Stimulated activated naive CD8-positive, alpha-beta T cell treated with anti-CD3 and anti-CD28 coated beads, Interleukin-15, Interleukin-2, amounts not matched to agents 100 ng/mL and 50 ng/mL, for 24 hours (primary cell): ENCODE results near the gene CLPX.
"Not testable (repeated sequence)": the region's sequence is repeated elsewhere in the genome, so short reads cannot be mapped to it uniquely, and the experiment has no call there.

Experiments
- H3K27ac Mint-ChIP-seq: one replicate; pipeline ENCODE4 v1.8.0; 2021; ENCODE audit warnings: mild to moderate bottlenecking, mixed read lengths
- H3K27me3 Mint-ChIP-seq: one replicate; pipeline ENCODE4 v1.8.0; 2021; ENCODE audit warnings: mixed read lengths
- H3K36me3 Mint-ChIP-seq: one replicate; pipeline ENCODE4 v1.8.0; 2021; ENCODE audit warnings: low read depth, mixed read lengths
- H3K4me1 Mint-ChIP-seq: one replicate; pipeline ENCODE4 v1.8.0; 2021; ENCODE audit warnings: low read depth, mixed read lengths
- H3K4me3 Mint-ChIP-seq: one replicate; pipeline ENCODE4 v1.8.0; 2021; ENCODE audit warnings: mild to moderate bottlenecking, mixed read lengths
- H3K9me3 Mint-ChIP-seq: one replicate; pipeline ENCODE4 v1.8.0; 2021; ENCODE audit warnings: mixed read lengths

The CLPX gene

DNA sequence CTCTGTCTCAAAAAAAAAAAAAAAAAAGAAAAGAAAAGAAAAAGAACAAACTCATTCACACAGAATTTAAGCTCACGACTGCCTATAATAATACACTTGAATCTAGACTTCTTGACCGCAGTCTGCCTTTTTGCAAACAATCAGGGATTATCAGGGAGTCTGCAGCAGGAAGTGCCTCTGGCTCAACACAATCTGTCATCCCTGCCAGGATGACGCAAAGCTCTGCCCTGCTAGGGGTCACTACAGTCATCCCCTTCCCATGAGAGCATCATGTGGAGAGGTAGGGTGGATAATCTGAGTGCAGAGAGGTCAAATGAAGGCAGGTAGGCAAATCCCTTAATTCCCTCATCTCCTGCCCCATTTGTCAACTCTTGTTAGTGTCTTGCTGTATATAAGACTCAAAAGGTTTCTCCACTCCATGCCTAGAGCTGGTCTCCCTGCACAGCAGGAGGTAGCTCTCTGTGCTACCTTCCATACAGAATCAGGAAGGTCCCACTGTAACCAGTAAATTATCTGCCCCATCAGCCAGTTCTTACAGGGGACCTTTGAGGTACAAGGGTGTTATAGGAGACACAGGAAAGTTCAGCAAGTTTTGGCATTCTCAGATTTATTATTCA lies 74.4 kb downstream of the CLPX start:
- Mint-ChIP-seq H3K4me1 (no peaks in the 10 kb centered on the region), H3K4me3 (no peak overlapping the region), H3K9me3 (no peaks in the 10 kb centered on the region), H3K27me3 (no peaks in the 10 kb centered on the region), H3K27ac (no peak overlapping the region), H3K36me3 (peaks cover 56% of the 10 kb centered on the region)

- Mint-ChIP-seq H3K36me3 (peaks cover 45% of the 10 kb centered on the region), H3K27ac (no peak overlapping the region)
Measured at GRCh38 chr15:65106011-65106590, 79.0 kb downstream of the CLPX start.

DNA sequence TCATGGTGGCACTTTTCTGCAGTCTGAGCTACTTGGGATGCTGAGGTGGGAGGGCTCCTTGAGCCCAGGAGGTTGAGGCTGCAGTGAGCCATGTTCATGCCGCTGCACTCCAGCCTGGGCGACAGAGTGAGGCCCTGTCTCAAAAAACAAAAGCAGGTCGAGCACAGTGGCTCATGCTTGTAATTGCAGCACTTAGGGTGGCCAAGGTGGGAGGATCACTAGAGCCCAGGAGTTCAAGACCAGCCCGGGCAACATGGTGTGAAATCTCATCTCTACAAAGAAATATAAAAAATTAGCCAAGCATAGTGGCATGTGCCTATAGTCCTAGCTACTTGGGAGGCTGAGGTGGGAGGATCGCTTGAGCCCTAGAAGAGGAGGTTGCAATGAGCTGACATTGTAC lies 80.1 kb downstream of the CLPX start:
- Mint-ChIP-seq H3K27me3 (no peaks in the 10 kb centered on the region), H3K9me3 (no peaks in the 10 kb centered on the region), H3K4me1 (no peaks in the 10 kb centered on the region), H3K4me3 (no peak overlapping the region), H3K36me3 (peaks cover 49% of the 10 kb centered on the region), H3K27ac (no peak overlapping the region)

More at GRCh38 chr15:65106011-65106590, 79.0 kb downstream of the CLPX start:
- Mint-ChIP-seq H3K27me3 (no peaks in the 10 kb centered on the region), H3K4me3 (no peak overlapping the region), H3K9me3 (no peaks in the 10 kb centered on the region), H3K4me1 (no peaks in the 10 kb centered on the region)

DNA sequence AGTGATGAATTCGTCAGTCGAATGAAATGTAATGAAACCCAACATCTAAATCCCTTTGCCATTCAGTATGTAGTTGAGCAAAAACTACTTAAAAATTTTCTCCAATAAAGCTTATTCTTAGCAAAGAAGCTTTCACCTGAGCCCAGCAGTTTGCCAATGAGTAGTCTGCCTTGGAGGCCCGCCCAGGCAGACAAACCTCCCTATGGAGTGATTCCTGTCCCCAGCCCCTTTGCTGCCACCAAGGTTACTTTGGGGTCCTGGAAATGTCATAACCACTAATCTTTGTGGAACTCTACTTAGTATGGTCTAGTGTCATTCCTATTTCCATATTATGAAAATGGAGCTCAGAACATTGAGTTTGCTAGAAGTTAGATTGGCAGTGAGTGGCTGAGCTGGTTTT lies 82.2 kb downstream of the CLPX start:
- H3K4me3 Mint-ChIP-seq = no peak overlapping the region
- no peaks in the 10 kb centered on the region for H3K27me3 Mint-ChIP-seq
- H3K27ac Mint-ChIP-seq = no peak overlapping the region
- peaks cover 55% of the 10 kb centered on the region for H3K36me3 Mint-ChIP-seq
- H3K9me3 Mint-ChIP-seq = no peaks in the 10 kb centered on the region
- no peaks in the 10 kb centered on the region for H3K4me1 Mint-ChIP-seq

DNA sequence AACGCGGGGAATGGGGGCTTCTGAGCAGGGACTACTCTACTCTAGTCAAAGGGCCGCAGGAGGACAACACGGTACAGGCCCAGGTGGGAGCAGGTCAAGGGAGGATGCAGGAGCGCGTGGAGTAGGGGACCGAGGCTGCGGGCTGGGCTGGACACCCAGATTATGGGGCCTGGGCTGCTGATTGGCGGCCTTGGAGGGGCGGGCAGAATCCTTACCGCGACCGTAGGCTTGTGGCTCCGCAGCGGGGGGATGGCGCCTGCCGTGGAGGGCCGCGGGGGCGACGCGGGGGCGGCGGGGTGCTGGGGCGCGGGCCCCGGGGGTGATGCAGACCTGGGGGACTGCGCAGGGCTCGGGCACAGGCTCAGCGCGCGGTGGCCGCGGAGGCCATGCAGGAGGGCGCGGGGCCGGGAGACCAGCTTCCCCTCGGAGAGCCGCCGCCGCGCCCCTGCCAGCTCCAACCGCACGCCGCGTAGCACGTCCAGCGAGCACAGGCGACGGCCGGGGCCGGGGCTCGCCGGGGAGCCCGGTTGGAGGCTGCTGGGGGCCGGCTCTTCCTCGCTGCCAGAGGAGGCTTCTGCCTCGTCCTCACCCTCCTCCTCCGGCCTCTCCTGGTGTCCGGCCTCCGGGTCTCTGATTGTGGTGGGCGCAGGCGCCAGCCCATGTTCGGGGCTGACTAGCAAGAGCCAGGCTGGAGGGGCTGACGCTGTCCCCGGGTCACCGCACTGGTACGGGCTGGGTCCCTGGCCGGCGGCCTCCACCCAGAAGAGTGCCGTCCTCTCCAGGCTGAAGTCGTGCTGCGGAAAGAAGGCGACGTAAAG lies 83.0 kb downstream of the CLPX start:
- no peak overlapping the region for H3K4me3 Mint-ChIP-seq
- H3K27ac Mint-ChIP-seq = no peak overlapping the region
- no peaks in the 10 kb centered on the region for H3K27me3 Mint-ChIP-seq
- no peaks in the 10 kb centered on the region for H3K9me3 Mint-ChIP-seq
- peaks cover 55% of the 10 kb centered on the region for H3K36me3 Mint-ChIP-seq
- no peaks in the 10 kb centered on the region for H3K4me1 Mint-ChIP-seq

DNA sequence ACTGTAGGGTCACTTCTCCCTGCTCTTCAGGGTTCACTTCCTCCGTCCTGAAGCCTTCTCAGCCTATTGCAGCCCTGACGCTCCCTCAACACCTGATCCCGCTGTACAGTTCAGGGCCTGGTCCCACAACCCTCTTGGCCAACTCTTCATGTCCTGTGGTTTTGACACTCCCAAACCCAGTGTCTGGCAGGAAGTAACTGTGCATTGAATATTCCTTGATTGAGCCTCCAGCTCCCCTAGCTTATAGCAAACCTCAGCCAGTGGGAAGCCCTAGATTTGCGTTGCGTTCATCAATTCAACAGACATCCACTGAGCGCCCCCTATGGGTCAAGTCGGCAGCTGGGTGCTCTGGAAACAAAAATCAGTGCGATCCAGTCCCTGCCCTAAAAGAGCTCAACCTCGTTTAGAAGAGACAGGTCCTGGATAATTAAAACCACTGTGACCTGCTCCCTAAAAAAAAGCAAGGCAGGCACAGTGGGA lies 83.7 kb downstream of the CLPX start:
- H3K36me3 Mint-ChIP-seq = peaks cover 58% of the 10 kb centered on the region
- H3K9me3 Mint-ChIP-seq = no peaks in the 10 kb centered on the region
- no peak overlapping the region for H3K27ac Mint-ChIP-seq
- no peaks in the 10 kb centered on the region for H3K4me1 Mint-ChIP-seq
- no peaks in the 10 kb centered on the region for H3K27me3 Mint-ChIP-seq
- H3K4me3 Mint-ChIP-seq = no peak overlapping the region

GRCh38 chr15:65100442-65100841 lies 84.7 kb downstream of the CLPX start:
- Mint-ChIP-seq H3K4me1 (no peaks in the 10 kb centered on the region), H3K27ac (no peak overlapping the region), H3K36me3 (peaks cover 53% of the 10 kb centered on the region), H3K4me3 (no peak overlapping the region), H3K27me3 (no peaks in the 10 kb centered on the region), H3K9me3 (no peaks in the 10 kb centered on the region)

DNA sequence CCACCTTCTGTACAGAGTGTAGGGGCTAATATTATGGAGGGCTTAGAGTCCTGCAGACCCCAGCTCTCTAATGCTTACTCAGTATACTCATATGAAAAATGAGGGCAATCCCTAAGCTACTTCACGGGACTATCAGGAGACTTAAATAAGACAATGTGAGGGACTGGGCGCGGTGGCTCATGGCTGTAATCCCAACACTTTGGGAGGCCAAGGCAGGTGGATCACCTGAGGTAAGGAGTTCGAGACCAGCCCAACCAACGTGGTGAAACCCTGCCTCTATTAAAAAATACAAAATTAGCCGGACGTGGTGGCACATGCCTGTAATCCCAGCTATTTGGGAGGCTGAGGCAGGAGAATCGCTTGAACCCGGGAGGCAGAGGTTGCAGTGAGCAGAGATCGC lies 85.3 kb downstream of the CLPX start:
- H3K27me3 Mint-ChIP-seq, H3K4me1 Mint-ChIP-seq, H3K9me3 Mint-ChIP-seq, H3K27ac Mint-ChIP-seq, H3K4me3 Mint-ChIP-seq: not testable (repeated sequence)
- peaks cover 53% of the 10 kb centered on the region for H3K36me3 Mint-ChIP-seq

GRCh38 chr15:65099336-65099735 lies 85.8 kb downstream of the CLPX start:
- no peaks in the 10 kb centered on the region for H3K4me1 Mint-ChIP-seq
- no peak overlapping the region for H3K27ac Mint-ChIP-seq
- no peak overlapping the region for H3K4me3 Mint-ChIP-seq
- peaks cover 50% of the 10 kb centered on the region for H3K36me3 Mint-ChIP-seq
- H3K9me3 Mint-ChIP-seq = no peaks in the 10 kb centered on the region
- no peaks in the 10 kb centered on the region for H3K27me3 Mint-ChIP-seq
